ENCODE measurements around the gene PNKP. TPM values are rescaled to one million over a fixed set of nuclear protein-coding genes. Genes with fewer than 3 reads are reported as not detected.

The PNKP gene
- total RNA-seq, 1 donor from 2014 or later, result 83.2 TPM

DNA sequence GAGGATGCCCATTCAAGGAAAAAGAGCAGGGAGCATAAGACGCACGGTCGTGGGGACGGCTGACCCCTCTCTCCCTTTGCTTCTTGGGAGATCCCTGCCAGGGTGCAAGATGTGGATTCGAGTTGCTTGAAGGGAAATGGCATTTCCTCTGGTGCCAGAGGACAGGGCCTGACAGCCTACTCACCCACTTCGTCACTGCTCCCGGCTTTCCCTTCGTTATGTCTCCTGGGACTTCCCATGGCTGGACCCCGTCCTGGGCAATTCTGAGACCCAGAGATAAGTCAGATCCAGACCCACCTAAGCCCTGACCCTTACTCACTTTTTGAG, 11.3 kb upstream of the PNKP start:
- peaks cover 22% of the 10 kb centered on the region for H3K4me1 ChIP-seq
- no peak overlapping the region for H3K27ac ChIP-seq
- H3K9me3 ChIP-seq, result no peaks in the 10 kb centered on the region
- TF ChIP-seq, protein P1, sequence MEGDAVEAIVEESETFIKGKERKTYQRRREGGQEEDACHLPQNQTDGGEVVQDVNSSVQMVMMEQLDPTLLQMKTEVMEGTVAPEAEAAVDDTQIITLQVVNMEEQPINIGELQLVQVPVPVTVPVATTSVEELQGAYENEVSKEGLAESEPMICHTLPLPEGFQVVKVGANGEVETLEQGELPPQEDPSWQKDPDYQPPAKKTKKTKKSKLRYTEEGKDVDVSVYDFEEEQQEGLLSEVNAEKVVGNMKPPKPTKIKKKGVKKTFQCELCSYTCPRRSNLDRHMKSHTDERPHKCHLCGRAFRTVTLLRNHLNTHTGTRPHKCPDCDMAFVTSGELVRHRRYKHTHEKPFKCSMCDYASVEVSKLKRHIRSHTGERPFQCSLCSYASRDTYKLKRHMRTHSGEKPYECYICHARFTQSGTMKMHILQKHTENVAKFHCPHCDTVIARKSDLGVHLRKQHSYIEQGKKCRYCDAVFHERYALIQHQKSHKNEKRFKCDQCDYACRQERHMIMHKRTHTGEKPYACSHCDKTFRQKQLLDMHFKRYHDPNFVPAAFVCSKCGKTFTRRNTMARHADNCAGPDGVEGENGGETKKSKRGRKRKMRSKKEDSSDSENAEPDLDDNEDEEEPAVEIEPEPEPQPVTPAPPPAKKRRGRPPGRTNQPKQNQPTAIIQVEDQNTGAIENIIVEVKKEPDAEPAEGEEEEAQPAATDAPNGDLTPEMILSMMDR (IDR thresholded peaks at IDR 0.05), result no peak
- H3K4me3 ChIP-seq, result peak overlapping the region; percentile 82
- H3K36me3 ChIP-seq, result peaks cover 51% of the 10 kb centered on the region
- ATAC-seq (no peak), DNase-seq (no peak)
- intact Hi-C loops (cut with DNase I), result no loop called here
- H3K27me3 ChIP-seq, result no peaks in the 10 kb centered on the region

DNA sequence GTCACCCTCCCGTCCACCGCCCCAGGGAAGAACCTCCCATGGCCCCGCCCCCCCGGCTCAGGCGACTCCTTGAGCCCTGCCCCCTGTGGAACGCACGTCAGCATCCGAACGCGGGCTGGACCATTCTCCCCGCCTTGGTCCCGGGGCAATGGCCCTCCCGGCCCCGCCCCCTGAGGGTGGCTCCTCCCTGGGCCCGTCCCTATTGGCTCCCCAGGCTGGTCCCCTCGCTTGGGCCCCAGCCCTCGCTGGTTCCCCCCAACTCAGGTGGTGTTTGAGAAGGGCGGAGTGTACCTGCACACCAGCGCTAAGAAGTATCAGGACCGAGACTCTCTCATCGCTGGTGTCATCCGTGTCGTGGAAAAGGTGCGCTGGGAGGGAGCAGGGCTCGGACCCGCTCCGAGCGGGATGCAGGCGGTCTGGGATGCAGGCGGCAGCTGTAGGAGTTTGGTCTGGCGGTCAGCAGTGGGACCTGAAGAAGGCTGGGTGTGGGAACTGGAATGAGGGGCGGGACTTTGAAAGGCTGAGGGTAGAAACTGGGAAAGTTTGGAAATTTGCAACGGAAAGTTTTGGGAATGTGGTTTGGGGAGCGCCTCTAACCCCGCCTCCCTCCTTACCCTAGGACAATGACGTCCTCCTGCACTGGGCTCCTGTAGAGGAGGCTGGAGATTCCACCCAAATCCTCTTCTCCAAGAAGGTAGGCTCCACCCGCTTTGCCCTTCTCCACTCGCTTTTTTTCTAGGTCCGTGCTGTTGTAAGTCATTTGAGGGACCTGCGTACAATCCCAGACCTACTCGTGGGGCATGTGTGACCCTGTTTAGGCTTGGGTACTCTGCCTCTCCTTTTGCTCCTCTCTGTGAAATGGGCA, 10.7 kb upstream of the PNKP start:
- Histone ChIP-seq H3K36me3 (peaks cover 45% of the 10 kb centered on the region), H3K4me3 (peak overlapping the region; percentile 82), H3K27me3 (no peaks in the 10 kb centered on the region), H3K27ac (peak overlapping the region; percentile 100), H3K9me3 (no peaks in the 10 kb centered on the region), H3K4me1 (peaks cover 22% of the 10 kb centered on the region)
- peak; percentile 100 for DNase-seq
- ATAC-seq, result peak; percentile 83
- TF ChIP-seq, protein P1 (IDR thresholded peaks at IDR 0.05), result no peak
- intact Hi-C loops (cut with DNase I), result no loop called here

DNA sequence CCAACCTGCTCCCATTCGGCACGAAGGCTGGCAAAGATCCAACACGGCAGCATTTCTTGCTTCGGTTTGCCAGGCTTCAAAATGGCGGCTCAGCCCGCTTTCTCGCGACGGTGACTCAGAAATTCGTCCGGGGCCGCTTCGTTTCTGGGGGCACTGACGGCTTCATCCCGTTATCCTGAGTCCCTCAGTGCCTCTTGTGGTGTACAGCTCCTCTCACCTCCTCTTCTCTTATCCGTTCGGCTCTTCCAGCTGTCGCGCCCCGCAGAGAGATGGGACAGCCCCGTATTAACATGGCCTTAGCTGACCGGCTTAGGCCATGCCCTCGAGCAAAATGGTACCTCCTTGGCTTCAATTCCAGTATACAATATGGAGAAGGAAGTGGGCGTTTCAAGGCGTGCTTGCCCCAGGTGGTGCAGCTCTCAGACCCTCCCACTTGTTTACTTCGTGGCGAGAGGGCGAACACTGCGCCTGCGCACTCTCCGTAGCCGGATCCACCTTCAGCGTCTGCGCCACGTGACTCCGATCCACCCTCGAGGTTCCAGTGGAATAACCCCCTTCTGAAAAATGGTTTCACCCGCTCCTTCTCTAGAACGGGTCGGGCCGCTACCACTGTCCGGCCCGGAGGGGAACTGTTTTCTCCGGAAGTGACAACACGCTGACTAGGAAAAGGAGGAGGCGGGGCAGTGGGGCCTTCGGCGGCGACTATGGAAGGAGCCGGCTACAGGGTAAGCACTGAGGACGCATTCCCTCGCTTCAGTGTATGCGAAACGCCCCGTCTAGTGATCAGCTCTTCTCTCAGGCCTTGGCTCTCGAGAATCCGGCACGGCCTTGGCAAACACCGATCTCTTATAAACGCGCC, 9.9 kb upstream of the PNKP start, which contains the start of the genes AKT1S1 and TBC1D17:
AKT1S1 (minus strand) TSS at position 336 of the 859 bp plus-strand sequence. CDS start 4,060 bp downstream, outside the sequence.
TBC1D17 (plus strand) TSS at position 683 of the 859 bp plus-strand sequence; CDS start at position 705, 22 bp downstream.
- H3K4me1 ChIP-seq, result peaks cover 22% of the 10 kb centered on the region
- DNase-seq (peak; percentile 99), ATAC-seq (peak; percentile 83)
- H3K4me3 ChIP-seq, result peak within 1 kb of the TSS; percentile 82
- no peaks in the 10 kb centered on the region for H3K27me3 ChIP-seq
- H3K36me3 ChIP-seq, result peaks cover 36% of the 10 kb centered on the region
- TF ChIP-seq, protein P1 (IDR thresholded peaks at IDR 0.05), result no peak
- intact Hi-C loops (cut with DNase I), result no loop called here
- H3K27ac ChIP-seq, result peak within 1 kb of the TSS; percentile 100
- H3K9me3 ChIP-seq, result no peaks in the 10 kb centered on the region

DNA sequence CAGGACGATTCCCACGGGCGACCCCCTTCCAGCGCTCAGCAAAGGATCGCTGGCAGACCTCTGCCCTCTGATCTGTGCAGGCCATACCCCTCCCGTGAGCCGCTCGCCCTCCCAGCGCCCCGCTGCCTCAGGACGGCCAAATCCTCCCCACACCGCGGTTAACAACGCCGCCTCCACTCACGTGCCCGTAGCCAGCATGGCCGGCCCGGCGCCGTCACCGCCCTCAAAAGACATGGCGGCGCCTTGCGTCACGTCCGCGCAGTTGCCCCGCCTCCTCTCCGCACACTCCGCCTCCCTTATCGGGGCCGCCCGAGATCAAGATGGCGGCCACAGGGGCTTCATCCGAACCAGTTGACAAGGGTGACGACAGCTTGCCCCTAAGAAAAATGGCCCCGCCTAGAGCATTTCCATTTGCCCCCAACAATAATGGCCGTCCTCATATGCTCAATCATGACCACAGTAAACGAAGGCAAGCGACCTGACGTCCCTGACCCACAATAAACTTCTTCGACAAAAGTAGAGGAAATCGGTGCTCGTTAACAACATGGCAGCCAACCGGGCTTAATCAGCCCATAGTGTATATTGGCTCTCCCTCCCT, 9.1 kb upstream of the PNKP start:
- Histone ChIP-seq H3K27me3 (no peaks in the 10 kb centered on the region), H3K36me3 (peaks cover 29% of the 10 kb centered on the region), H3K27ac (peak overlapping the region; percentile 100), H3K9me3 (no peaks in the 10 kb centered on the region), H3K4me1 (peaks cover 22% of the 10 kb centered on the region), H3K4me3 (peak overlapping the region; percentile 82)
- intact Hi-C loops (cut with DNase I), result no loop called here
- TF ChIP-seq, protein P1 (IDR thresholded peaks at IDR 0.05), result no peak
- DNase-seq, result peak; percentile 99
- peak; percentile 81 for ATAC-seq

DNA sequence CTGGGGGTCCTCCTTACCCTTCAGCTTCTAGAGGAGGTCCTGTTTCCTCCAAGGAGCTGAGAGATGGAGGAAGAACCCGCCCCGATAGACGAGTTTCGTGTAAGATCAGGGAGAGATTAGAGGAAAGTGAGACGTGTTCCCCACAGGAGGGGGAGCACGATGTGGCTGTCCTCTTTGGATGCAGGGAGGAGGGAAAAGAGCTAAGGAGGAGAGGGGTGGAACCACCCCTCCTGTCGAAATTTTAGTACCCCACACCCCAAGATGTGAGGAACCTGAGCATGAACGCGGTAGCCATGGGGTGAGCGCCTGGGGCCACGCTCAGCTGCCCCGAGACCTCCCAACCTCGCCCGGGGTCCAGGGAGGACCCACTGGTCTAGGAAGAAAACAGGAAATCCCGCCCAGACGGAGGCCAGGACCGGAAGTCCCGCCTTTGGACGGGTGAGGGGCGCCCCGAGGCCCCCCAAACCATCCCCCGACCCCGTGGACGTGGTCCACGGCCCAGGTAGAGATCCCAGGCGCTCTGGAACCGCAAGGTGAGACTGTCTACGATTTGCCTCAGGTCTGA, 8.6 kb upstream of the PNKP start:
- H3K27ac ChIP-seq, result peak overlapping the region; percentile 100
- H3K4me3 ChIP-seq, result peak overlapping the region; percentile 82
- DNase-seq, result peak; percentile 86
- no peaks in the 10 kb centered on the region for H3K27me3 ChIP-seq
- H3K9me3 ChIP-seq, result no peaks in the 10 kb centered on the region
- TF ChIP-seq, protein P1 (IDR thresholded peaks at IDR 0.05), result no peak
- intact Hi-C loops (cut with DNase I), result no loop called here
- peak; percentile 2 for ATAC-seq
- H3K4me1 ChIP-seq, result peaks cover 22% of the 10 kb centered on the region
- H3K36me3 ChIP-seq, result peaks cover 23% of the 10 kb centered on the region
